RWPE2 (cell line): ENCODE results near the gene BSG.

Experiments
- ATAC-seq: fragments of 200-7000 bp; cut with Tn5 transposase; 3 replicates; pipeline ENCODE4 v1.9.1; 2021; ENCODE audit warnings: low read depth
- DNase-seq: peaks from one replicate; pipeline ENCODE4 v3.0.0-alpha.2; 2020; ENCODE audit warnings: low spot score
- H3K27ac ChIP-seq: fragments of 450-650 bp; 2 replicates; pipeline ENCODE4 v1.5.1; 2017; ENCODE audit warnings: mild to moderate bottlenecking; ENCODE audit not compliant: poor library complexity, severe bottlenecking
- H3K27me3 ChIP-seq: fragments of 250-450 bp; sonication (Bioruptor Pico); 2 replicates; pipeline ENCODE4 v1.5.1; 2021; ENCODE audit warnings: mild to moderate bottlenecking, moderate library complexity; ENCODE audit not compliant: insufficient read depth, poor library complexity, severe bottlenecking
- H3K36me3 ChIP-seq: fragments of 250-450 bp; sonication (Bioruptor Pico); 2 replicates; pipeline ENCODE4 v1.5.1; 2020; ENCODE audit warnings: low read depth, mild to moderate bottlenecking, moderate library complexity
- H3K4me1 ChIP-seq: fragments of 250-450 bp; sonication (Bioruptor Pico); 2 replicates; pipeline ENCODE4 v1.5.1; 2021; ENCODE audit warnings: mild to moderate bottlenecking, moderate library complexity; ENCODE audit not compliant: insufficient read depth, poor library complexity, severe bottlenecking
- H3K4me3 ChIP-seq: fragments of 250-450 bp; sonication (Bioruptor Pico); 2 replicates; pipeline ENCODE4 v1.5.1; 2021; ENCODE audit warnings: mild to moderate bottlenecking, moderate library complexity; ENCODE audit not compliant: severe bottlenecking
- H3K9me3 ChIP-seq: fragments of 250-450 bp; sonication (Bioruptor Pico); 2 replicates; pipeline ENCODE4 v1.5.1; 2021; ENCODE audit warnings: mild to moderate bottlenecking, moderate library complexity; ENCODE audit not compliant: severe bottlenecking
- TF ChIP-seq, protein P1 (sequence below): fragments of 450-650 bp; IDR thresholded peaks from one replicate; pipeline ENCODE4 v1.5.1; 2017; ENCODE audit warnings: mild to moderate bottlenecking, moderate library complexity; ENCODE audit not compliant: poor library complexity, severe bottlenecking

BSG gene

DNA sequence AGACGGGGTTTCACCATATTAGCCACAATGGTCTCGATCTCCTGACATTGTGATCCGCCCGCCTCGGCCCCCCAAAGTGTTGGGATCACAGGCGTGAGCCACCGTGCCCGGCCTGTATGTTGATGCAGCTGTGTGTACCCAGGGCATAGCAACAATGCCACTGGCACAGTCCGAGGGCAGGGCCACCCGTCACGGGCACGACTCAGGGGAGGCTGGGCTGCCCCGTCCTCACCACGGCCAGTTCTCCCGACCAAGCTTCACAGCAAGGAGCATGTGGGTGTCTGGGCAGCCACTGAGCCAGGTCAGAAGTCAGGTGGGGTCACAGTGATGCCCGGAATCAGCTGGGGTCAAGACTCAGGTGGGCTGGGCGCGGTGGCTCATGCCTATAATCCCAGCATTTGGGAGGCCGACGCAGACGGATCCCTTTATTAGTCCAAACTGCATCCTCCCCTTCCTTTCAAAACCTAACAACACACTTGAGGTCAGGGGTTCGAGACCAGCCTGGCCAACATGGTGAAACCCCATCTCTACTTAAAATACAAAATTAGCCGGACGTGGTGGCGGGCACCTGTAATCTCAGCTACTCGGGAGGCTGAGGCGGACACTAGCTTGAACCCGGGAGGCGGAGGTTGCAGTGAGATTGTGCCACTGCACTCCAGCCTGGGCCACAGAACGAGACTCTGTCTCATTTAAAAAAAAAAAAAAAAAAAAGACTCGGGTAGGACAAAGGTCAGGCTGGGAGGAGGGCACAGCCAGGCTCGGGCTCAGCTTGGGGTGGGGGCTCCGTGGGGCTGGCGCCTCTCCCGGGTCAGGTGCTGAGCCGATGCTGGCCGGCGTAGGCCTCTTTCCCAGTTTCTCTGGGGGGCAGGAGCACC is 42.0 kb upstream of the BSG start:
- TF ChIP-seq, protein P1, sequence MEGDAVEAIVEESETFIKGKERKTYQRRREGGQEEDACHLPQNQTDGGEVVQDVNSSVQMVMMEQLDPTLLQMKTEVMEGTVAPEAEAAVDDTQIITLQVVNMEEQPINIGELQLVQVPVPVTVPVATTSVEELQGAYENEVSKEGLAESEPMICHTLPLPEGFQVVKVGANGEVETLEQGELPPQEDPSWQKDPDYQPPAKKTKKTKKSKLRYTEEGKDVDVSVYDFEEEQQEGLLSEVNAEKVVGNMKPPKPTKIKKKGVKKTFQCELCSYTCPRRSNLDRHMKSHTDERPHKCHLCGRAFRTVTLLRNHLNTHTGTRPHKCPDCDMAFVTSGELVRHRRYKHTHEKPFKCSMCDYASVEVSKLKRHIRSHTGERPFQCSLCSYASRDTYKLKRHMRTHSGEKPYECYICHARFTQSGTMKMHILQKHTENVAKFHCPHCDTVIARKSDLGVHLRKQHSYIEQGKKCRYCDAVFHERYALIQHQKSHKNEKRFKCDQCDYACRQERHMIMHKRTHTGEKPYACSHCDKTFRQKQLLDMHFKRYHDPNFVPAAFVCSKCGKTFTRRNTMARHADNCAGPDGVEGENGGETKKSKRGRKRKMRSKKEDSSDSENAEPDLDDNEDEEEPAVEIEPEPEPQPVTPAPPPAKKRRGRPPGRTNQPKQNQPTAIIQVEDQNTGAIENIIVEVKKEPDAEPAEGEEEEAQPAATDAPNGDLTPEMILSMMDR: no peak
- ATAC-seq (no peak), DNase-seq (no peak)
- Histone ChIP-seq H3K36me3 (no peaks in the 10 kb centered on the region), H3K9me3 (no peaks in the 10 kb centered on the region), H3K4me1 (no peaks in the 10 kb centered on the region), H3K4me3 (peak overlapping the region; percentile 84), H3K27ac (peak overlapping the region; percentile 69), H3K27me3 (no peaks in the 10 kb centered on the region)

DNA sequence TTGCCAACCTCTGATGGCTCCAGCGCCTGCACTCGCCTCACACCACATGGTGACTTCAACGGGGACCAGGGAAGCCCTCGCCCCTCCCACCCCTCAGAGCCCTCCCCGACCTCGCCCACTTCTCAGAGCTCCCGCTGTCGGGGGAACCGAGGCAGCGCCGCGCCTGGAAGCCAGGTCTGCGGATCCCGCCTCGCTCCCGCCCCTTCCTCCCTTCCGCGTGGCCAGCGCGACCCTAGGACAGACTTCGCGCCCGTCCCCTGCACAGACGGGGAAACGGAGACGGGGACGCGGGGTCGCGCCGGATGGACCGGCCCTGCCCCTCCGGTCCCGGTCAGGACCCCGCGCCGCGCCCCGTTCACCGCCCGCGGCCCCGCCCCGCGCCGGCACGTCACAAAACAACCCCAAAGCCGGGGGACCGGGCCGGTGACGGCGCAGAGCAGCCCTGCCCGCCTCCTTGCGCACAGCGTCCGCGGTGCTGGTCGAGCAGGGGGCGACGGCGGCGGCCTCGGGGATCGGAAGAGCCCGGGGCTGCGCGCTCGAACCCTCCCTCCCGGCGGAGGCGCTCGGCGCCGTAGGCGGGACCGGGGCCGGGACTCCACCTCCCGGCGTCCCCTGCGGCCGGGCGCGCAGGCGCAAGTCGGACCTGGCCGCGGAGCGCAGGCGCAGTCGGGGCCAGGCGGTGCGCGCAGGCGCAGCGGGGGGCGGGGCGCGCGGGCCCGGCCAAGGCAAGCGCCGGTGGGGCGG is 41.2 kb upstream of the BSG start:
- TF ChIP-seq, protein P1: no peak
- peak overlapping the region; percentile 84 for H3K4me3 ChIP-seq
- H3K4me1 ChIP-seq: no peaks in the 10 kb centered on the region
- DNase-seq (no peak), ATAC-seq (peak; percentile 49)
- H3K9me3 ChIP-seq: no peaks in the 10 kb centered on the region
- no peaks in the 10 kb centered on the region for H3K27me3 ChIP-seq
- peak overlapping the region; percentile 69 for H3K27ac ChIP-seq
- peaks cover 2% of the 10 kb centered on the region for H3K36me3 ChIP-seq

DNA sequence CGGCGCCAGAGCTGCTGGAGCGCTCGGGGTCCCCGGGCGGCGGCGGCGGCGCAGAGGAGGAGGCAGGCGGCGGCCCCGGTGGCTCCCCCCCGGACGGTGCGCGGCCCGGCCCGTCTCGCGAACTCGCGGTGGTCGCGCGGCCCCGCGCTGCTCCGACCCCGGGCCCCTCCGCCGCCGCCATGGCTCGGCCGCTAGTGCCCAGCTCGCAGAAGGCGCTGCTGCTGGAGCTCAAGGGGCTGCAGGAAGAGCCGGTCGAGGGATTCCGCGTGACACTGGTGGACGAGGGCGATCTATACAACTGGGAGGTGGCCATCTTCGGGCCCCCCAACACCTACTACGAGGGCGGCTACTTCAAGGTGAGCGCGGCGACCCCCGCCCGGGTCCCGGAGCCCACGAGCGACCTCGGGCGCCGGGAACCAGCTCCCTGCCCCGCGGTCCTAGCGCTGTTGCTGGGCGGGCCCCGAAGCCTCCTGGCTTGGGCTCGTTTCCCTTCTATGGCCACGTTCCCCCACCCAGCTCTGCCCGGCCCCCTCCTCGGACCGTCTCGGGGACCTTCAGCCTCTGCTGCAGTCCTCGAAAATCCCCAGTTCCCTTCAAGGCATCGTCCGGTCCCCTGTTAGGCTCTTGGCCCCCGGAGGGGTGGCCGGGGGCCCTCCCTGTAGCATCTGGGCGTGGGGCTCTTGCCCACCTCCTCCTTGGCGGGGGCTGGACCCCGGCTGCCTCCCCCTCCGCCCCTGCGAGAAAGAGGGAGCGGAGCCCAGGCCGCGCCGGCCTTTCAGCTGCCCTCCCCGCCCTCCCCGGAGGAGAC is 40.4 kb upstream of the BSG start, which contains the start of gene CDC34:
Gene CDC34 (plus strand): TSS at position 8 of the 808 bp plus-strand sequence. CDS start 172 bp downstream, at position 180.
- Histone ChIP-seq H3K4me3 (peak within 1 kb of the TSS; percentile 84), H3K27me3 (no peaks in the 10 kb centered on the region), H3K36me3 (peaks cover 10% of the 10 kb centered on the region), H3K27ac (peak within 1 kb of the TSS; percentile 69), H3K4me1 (no peaks in the 10 kb centered on the region), H3K9me3 (no peaks in the 10 kb centered on the region)
- TF ChIP-seq, protein P1: no peak
- ATAC-seq (peak; percentile 13; the same call in 1 of the 3 replicates), DNase-seq (no peak)

DNA sequence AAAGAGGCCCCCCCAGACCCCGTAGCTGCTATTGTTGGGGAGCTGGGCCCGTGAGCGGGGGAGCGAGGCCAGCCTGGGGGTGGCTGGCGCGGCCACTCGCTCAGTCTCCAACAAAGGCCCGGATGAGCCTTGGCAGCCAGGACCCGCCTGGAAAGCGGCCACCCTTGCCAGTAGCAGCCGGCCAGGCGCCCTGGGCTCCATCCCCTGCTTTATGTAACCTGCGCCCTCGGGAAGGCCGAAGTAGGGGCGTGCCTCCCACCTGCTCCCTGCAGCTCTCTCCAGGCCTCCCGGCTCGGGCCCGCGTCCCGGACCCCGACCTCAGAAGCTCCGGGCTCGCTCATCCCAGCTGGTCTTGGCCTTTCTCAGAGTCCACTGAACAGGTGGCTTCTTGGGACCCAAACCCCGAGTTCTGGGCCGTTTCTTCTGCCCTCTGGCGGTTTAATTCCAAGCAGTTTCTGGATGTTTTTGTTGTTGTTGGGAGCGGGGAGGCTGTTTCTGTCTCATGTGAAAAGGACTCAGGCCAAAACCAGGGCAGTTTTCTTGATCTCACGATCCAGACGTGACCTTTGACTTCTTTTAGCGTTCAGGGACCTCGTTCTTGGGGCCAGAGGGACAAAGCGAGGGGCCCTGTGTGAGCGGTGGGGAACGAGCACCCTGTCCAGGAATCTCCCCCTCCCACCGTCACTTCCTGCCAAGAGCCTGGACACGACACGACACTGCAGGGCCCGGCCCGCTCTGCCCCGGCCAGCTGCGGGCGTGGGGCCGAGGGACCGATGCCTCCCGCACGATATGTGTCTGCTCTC is 39.6 kb upstream of the BSG start:
- TF ChIP-seq, protein P1: peak; percentile 73
- Histone ChIP-seq H3K4me3 (peak overlapping the region; percentile 84), H3K27ac (peak overlapping the region; percentile 69), H3K36me3 (peaks cover 11% of the 10 kb centered on the region), H3K9me3 (no peaks in the 10 kb centered on the region), H3K27me3 (no peaks in the 10 kb centered on the region), H3K4me1 (no peaks in the 10 kb centered on the region)
- ATAC-seq (peak; percentile 39), DNase-seq (no peak)
